Measurements from ENCODE around the gene PPARD. TPM values are rescaled to one million over a fixed set of nuclear protein-coding genes. Genes with fewer than 3 reads are reported as not detected.

PPARD gene
- total RNA-seq, 1 donor from 2014 or later = 14.7 TPM

GRCh38 chr6:35343092-35343834, 905 bp downstream of the PPARD start:
- intact Hi-C loops (cut with DNase I) = loop anchor here (5.0 kb wide), 1 partner anchor 394 kb away; the partner anchor contains the start of gene ARMC12
- DNase-seq (ENCODE audit: missing footprints) = peak; percentile 73
- no peak for ATAC-seq

GRCh38 chr6:35343835-35344550, 1.6 kb downstream of the PPARD start:
- DNase-seq (ENCODE audit: missing footprints) (no peak), ATAC-seq (no peak)
- intact Hi-C loops (cut with DNase I) = loop anchor here (5.0 kb wide), 1 partner anchor 393 kb away; the partner anchor contains the start of gene ARMC12

- ATAC-seq (no peak), DNase-seq (ENCODE audit: missing footprints) (no peak)
- intact Hi-C loops (cut with DNase I) = no loop called here
Measured at GRCh38 chr6:35351422-35351821, 9.1 kb downstream of the PPARD start.

GRCh38 chr6:35352735-35353134, 10.4 kb downstream of the PPARD start:
- ATAC-seq = no peak
- no peak for DNase-seq (ENCODE audit: missing footprints)
- intact Hi-C loops (cut with DNase I) = no loop called here

- intact Hi-C loops (cut with DNase I) = loop anchor here (5.0 kb wide), 1 partner anchor 38 kb away; no protein-coding TSS in a partner anchor
- no peak for ATAC-seq
- no peak for DNase-seq (ENCODE audit: missing footprints)
Measured at GRCh38 chr6:35354361-35355135, 12.2 kb downstream of the PPARD start.

- no peak for ATAC-seq
- intact Hi-C loops (cut with DNase I) = loop anchor here (5.0 kb wide), 1 partner anchor 36 kb away; no protein-coding TSS in a partner anchor
- DNase-seq (ENCODE audit: missing footprints) = no peak
Measured at GRCh38 chr6:35356391-35356790, 14.0 kb downstream of the PPARD start.

GRCh38 chr6:35357677-35358076, 15.3 kb downstream of the PPARD start:
- ATAC-seq (no peak), DNase-seq (ENCODE audit: missing footprints) (peak; percentile 75)
- intact Hi-C loops (cut with DNase I) = loop anchor here (5.0 kb wide), 1 partner anchor 35 kb away; no protein-coding TSS in a partner anchor

- DNase-seq (ENCODE audit: missing footprints) = no peak
- ATAC-seq = no peak
- intact Hi-C loops (cut with DNase I) = loop anchor here (5.0 kb wide), 1 partner anchor 34 kb away; no protein-coding TSS in a partner anchor
Measured at GRCh38 chr6:35358086-35358485, 15.7 kb downstream of the PPARD start.

GRCh38 chr6:35359346-35359743, 17.0 kb downstream of the PPARD start:
- intact Hi-C loops (cut with DNase I) = loop anchor here (5.0 kb wide), 1 partner anchor 33 kb away; no protein-coding TSS in a partner anchor
- ATAC-seq = no peak

GRCh38 chr6:35359744-35360348, 17.5 kb downstream of the PPARD start:
- intact Hi-C loops (cut with DNase I) = loop anchor here (5.0 kb wide), 2 partner anchors 32 to 57 kb away; no protein-coding TSS in a partner anchor
- ATAC-seq (peak; percentile 41), DNase-seq (ENCODE audit: missing footprints) (no peak)

More at GRCh38 chr6:35359346-35359743, 17.0 kb downstream of the PPARD start:
- DNase-seq (ENCODE audit: missing footprints) = no peak

GRCh38 chr6:35360349-35361138, 18.2 kb downstream of the PPARD start:
- intact Hi-C loops (cut with DNase I) = loop anchor here (5.0 kb wide), 1 partner anchor 57 kb away; no protein-coding TSS in a partner anchor
- no peak for DNase-seq (ENCODE audit: missing footprints)

GRCh38 chr6:35362200-35362599, 19.8 kb downstream of the PPARD start:
- DNase-seq (ENCODE audit: missing footprints) (no peak), ATAC-seq (no peak)
- intact Hi-C loops (cut with DNase I) = loop anchor here (5.0 kb wide), 1 partner anchor 55 kb away; no protein-coding TSS in a partner anchor

More at GRCh38 chr6:35360349-35361138, 18.2 kb downstream of the PPARD start:
- ATAC-seq = peak; percentile 79

GRCh38 chr6:35363293-35363750, 21.0 kb downstream of the PPARD start:
- DNase-seq (ENCODE audit: missing footprints) (no peak), ATAC-seq (peak; percentile 35)
- intact Hi-C loops (cut with DNase I) = loop anchor here (5.0 kb wide), 1 partner anchor 54 kb away; no protein-coding TSS in a partner anchor

GRCh38 chr6:35365594-35366203, 23.3 kb downstream of the PPARD start:
- DNase-seq (ENCODE audit: missing footprints) (no peak), ATAC-seq (no peak)
- intact Hi-C loops (cut with DNase I) = no loop called here

GRCh38 chr6:35366204-35366596, 23.8 kb downstream of the PPARD start:
- ATAC-seq (no peak), DNase-seq (ENCODE audit: missing footprints) (no peak)
- intact Hi-C loops (cut with DNase I) = no loop called here

GRCh38 chr6:35367646-35368037, 25.3 kb downstream of the PPARD start:
- intact Hi-C loops (cut with DNase I) = no loop called here
- ATAC-seq = no peak
- DNase-seq (ENCODE audit: missing footprints) = no peak

Measured in Right ventricle myocardium inferior (tissue), 1 donor.